Gastrocnemius medialis (tissue), 4 donors: ENCODE measurements around the gene MRPS16. TPM values are rescaled to one million over a fixed set of nuclear protein-coding genes. Genes with fewer than 3 reads are reported as not detected.

Source experiments
- ATAC-seq, 2 donors: fragments of 150-250 bp; one replicate each; pipeline ENCODE4 v1.9.1; 2016
- DNase-seq, 2 donors: peaks; one replicate each; pipeline ENCODE4 v3.0.0-alpha.2; 2019
- H3K27ac ChIP-seq, 4 donors: fragments of 200-600 bp; sonication (generic); 1 replicate in 1 of 4; 2 replicates in 3 of 4; pipeline ENCODE4 v1.5.1; 2016 to 2018; ENCODE audit warnings: mild to moderate bottlenecking in 2 of 4, moderate library complexity in 1 of 4
- H3K27me3 ChIP-seq, 3 donors: fragments of 200-600 bp; sonication (generic) in 2 of 3; 1 replicate in 1 of 3; 2 replicates in 2 of 3; pipeline versions ENCODE4 v1.5.1 to v1.6.0; 2016 to 2019; ENCODE audit warnings: mild to moderate bottlenecking in 1 of 3, moderate library complexity in 1 of 3
- H3K36me3 ChIP-seq, 2 donors: fragments of 200-600 bp; sonication (generic) in 1 of 2; one replicate each; pipeline ENCODE4 v1.5.1; 2017 to 2018
- H3K4me1 ChIP-seq, 2 donors: fragments of 200-600 bp; sonication (generic) in 1 of 2; one replicate each; pipeline ENCODE4 v1.5.1; 2016 to 2017; ENCODE audit warnings: mild to moderate bottlenecking in 2 of 2
- H3K4me3 ChIP-seq, 4 donors: fragments of 200-600 bp; sonication (generic) in 3 of 4; 1 replicate in 1 of 4; 2 replicates in 3 of 4; pipeline ENCODE4 v1.5.1; 2016 to 2019; ENCODE audit warnings: mild to moderate bottlenecking in 2 of 4
- H3K9me3 ChIP-seq, 3 donors: fragments of 200-600 bp; sonication (generic) in 2 of 3; 1 replicate in 1 of 3; 2 replicates in 2 of 3; pipeline ENCODE4 v1.5.1; 2016 to 2019
- CTCF ChIP-seq, 5 experiments: fragments of 450-650 bp in 3 of 5; fragments of 200-600 bp in 2 of 5; sonication (generic) in 2 of 5; IDR thresholded peaks in 4 of 5; conservative IDR thresholded peaks in 1 of 5; 1 replicate in 4 of 5; 2 replicates in 1 of 5; pipeline ENCODE4 v1.5.1; 2016 to 2019; ENCODE audit warnings: antibody characterized with exemption in 5 of 5, mild to moderate bottlenecking in 3 of 5, moderate library complexity in 3 of 5
- POLR2A ChIP-seq, 2 donors: fragments of 450-650 bp; IDR thresholded peaks; one replicate each; pipeline ENCODE4 v1.6.1; 2017; ENCODE audit warnings: antibody characterized with exemption in 2 of 2, mild to moderate bottlenecking in 2 of 2, moderate library complexity in 2 of 2
- in situ Hi-C, 4 donors: fragments of 200-750 bp; cut with MboI; loops; one replicate each; pipeline versions ENCODE4 v1.15.0 to v1.8.0; 2017; ENCODE audit warnings: low sequenced_read_pairs in 4 of 4
- intact Hi-C: fragments of 100-400 bp; cut with DNase I; formaldehyde crosslinking; loops from one replicate; pipeline ENCODE4 v1.15.1; 2023; ENCODE audit warnings: low total_unique reads
- total RNA-seq, 4 donors: library from RNA; depleted of rRNA; stranded (reverse); fragments of >200 nt; gene quantifications; one replicate each; pipeline versions ENCODE4 v1.1.0 to v1.2.3, GENCODE V29; 2016

Gene MRPS16
- total RNA-seq, 4 donors from 2014 or later, result 73.2 to 104 (median 79.6) TPM

- TF ChIP-seq CTCF (IDR thresholded peaks at IDR 0.05 in 4 of 5, conservative IDR thresholded peaks at IDR 0.05 in 1 of 5) (no peak), POLR2A (IDR thresholded peaks at IDR 0.05) (no peak)
- H3K4me1 ChIP-seq, result no peaks in the 10 kb centered on the region
- H3K27me3 ChIP-seq, result no peaks in the 10 kb centered on the region
- H3K9me3 ChIP-seq, result no peaks in the 10 kb centered on the region
- ATAC-seq, result no peak
- no peak for DNase-seq
- intact Hi-C loops, result no loop called here
- no peaks in the 10 kb centered on the region for H3K36me3 ChIP-seq
- H3K27ac ChIP-seq, result no peak overlapping the region
- H3K4me3 ChIP-seq, result no peak overlapping the region
- in situ Hi-C loops, result no loop called here
These were observed 28.7 kb upstream of the MRPS16 start for GRCh38 chr10:73281097-73281496.

DNA sequence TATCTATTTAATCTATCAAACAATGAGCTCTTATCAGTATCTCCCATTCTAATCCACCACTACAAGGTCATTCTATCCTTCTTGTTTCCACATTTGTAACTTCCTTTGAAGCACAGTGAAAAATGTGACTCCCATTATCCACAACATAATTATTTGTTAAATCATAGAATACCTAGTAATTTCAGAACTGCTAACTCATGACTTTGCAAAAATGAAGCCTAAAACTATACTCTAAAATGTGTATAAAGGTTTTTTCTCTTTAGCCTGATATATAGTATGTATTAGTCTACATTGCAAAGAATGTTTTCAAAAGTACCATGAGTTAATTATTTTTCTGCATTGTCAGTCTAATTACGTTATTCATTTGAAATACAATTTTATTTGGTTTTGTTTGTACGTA is 12.0 kb upstream of the MRPS16 start:
- no peak overlapping the region for H3K4me3 ChIP-seq
- no peaks in the 10 kb centered on the region for H3K4me1 ChIP-seq
- no peaks in the 10 kb centered on the region for H3K36me3 ChIP-seq
- intact Hi-C loops, result loop anchor here (10.0 kb wide), 1 partner anchor 380 kb away; the partner anchor contains the start of gene MYOZ1
- ATAC-seq (no peak), DNase-seq (no peak)
- no peaks in the 10 kb centered on the region for H3K9me3 ChIP-seq
- H3K27me3 ChIP-seq, result no peaks in the 10 kb centered on the region
- in situ Hi-C loops, result loop anchor here in 1 of 4 donors (25.0 kb wide), 1 partner anchor 373 kb away; the partner anchor contains the start of gene MYOZ1
- TF ChIP-seq CTCF (IDR thresholded peaks at IDR 0.05 in 4 of 5, conservative IDR thresholded peaks at IDR 0.05 in 1 of 5) (no peak), POLR2A (IDR thresholded peaks at IDR 0.05) (no peak)
- no peak overlapping the region for H3K27ac ChIP-seq

DNA sequence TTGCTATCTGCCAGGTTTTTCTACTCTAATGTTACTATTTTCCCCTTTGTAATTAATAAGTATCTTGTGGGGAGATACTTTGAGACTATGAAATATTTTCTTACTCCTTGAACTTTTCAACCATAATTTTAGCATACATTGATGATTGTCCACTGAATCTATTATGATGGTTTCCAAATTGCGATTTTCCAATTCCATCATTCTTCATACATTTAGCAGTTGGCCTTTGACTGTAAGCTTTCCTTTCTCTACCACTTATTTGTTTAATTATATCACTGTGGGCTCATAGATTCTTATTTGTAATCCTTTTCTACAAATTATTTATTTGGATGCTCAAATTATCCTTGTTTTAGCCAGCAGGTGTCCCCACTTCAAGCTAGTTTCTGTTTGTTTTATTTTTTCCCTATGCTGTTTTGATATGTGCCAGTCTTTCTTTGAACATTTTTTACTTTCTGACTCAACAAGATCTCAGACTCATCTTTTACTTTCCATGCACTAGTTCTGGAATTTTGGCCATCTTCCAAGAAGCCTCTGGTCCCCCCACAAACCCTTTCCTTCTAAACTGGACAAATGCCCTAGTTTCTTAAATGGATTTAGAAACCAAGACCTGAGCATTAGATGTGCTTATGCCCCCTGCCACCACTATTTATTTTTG is 11.4 kb upstream of the MRPS16 start:
- in situ Hi-C loops (loop anchor here in 1 of 4 donors (25.0 kb wide), 1 partner anchor 373 kb away; the partner anchor contains the start of gene MYOZ1), intact Hi-C loops (loop anchor here (10.0 kb wide), 1 partner anchor 381 kb away; the partner anchor contains the start of gene MYOZ1)
- ATAC-seq, result no peak
- no peaks in the 10 kb centered on the region for H3K9me3 ChIP-seq
- H3K36me3 ChIP-seq, result no peaks in the 10 kb centered on the region
- no peak for DNase-seq
- H3K4me3 ChIP-seq, result no peak overlapping the region
- H3K27me3 ChIP-seq, result no peaks in the 10 kb centered on the region
- no peak overlapping the region for H3K27ac ChIP-seq
- no peak for TF ChIP-seq POLR2A (IDR thresholded peaks at IDR 0.05)
- TF ChIP-seq CTCF (IDR thresholded peaks at IDR 0.05 in 4 of 5, conservative IDR thresholded peaks at IDR 0.05 in 1 of 5), result peak in 4 of 5 experiments; percentile 16 to 46 (median 30)
- H3K4me1 ChIP-seq, result no peaks in the 10 kb centered on the region

DNA sequence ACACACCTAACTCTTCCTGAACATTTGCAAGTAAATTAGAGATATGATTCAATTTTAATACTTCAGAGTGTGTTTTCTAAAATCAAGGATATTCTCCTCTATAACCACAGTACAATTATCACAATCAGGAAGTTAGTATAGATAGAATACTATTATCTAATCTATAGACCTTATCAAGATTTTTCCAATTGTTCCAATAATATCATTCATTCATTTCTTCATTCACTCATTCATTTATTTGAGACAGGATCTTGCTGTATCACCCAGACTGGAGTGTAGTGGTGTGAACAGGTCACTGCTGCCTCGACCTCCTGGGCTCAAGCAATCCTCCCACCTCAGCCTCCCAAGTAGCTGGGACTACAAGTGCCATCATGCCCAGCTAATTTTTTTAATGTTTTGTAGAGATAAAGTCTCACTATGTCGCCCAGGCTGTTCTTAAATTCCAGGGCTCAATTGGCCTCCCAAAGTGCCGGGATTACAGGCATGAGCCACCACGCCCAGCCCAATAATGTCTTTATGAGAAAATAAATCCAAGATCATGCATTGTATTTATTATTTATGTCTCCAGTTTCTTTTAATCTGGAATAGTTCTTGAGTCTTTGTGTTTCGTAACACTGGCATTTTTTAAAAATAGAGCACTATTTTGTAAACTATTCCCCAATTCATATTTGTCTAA is 10.6 kb upstream of the MRPS16 start:
- intact Hi-C loops (loop anchor here (10.0 kb wide), 1 partner anchor 382 kb away; the partner anchor contains the start of gene MYOZ1), in situ Hi-C loops (loop anchor here in 1 of 4 donors (25.0 kb wide), 1 partner anchor 374 kb away; the partner anchor contains the start of gene MYOZ1)
- no peak for ATAC-seq
- Histone ChIP-seq H3K27ac (no peak overlapping the region), H3K9me3 (no peaks in the 10 kb centered on the region), H3K4me3 (no peak overlapping the region), H3K27me3 (no peaks in the 10 kb centered on the region), H3K4me1 (no peaks in the 10 kb centered on the region), H3K36me3 (no peaks in the 10 kb centered on the region)
- TF ChIP-seq CTCF (IDR thresholded peaks at IDR 0.05 in 4 of 5, conservative IDR thresholded peaks at IDR 0.05 in 1 of 5), result no peak
- no peak for TF ChIP-seq POLR2A (IDR thresholded peaks at IDR 0.05)
- no peak for DNase-seq
